HG03039 (cell line): ENCODE data around the gene TRIM60.
"Not testable (repeated sequence)": the region's sequence is repeated elsewhere in the genome, so short reads cannot be mapped to it uniquely, and the experiment has no call there.

Source experiments
- ATAC-seq: cut with Tn5 transposase; IDR thresholded peaks from one replicate; pipeline ENCODE4 v1.9.1; 2021; ENCODE audit warnings: mild to moderate bottlenecking, moderate library complexity; ENCODE audit not compliant: unreplicated experiment

Gene TRIM60

GRCh38 chr4:165052627-165053026, 20.8 kb downstream of the TRIM60 start:
- ATAC-seq = no peak

- no peak for ATAC-seq
These were observed 21.8 kb downstream of the TRIM60 start, which contains the start of gene TRIM75 for GRCh38 chr4:165053645-165054044. Gene TRIM75, plus strand, starts transcription at chr4:165053866. Its CDS starts 5,282 bp downstream, at chr4:165059148.

- ATAC-seq = no peak
These were observed 23.8 kb downstream of the TRIM60 start for GRCh38 chr4:165055601-165056000.

- ATAC-seq = no peak
These were observed 26.9 kb downstream of the TRIM60 start for GRCh38 chr4:165058666-165059065.

- ATAC-seq = no peak
These were observed 27.6 kb downstream of the TRIM60 start for GRCh38 chr4:165059386-165059785.

GRCh38 chr4:165060938-165061337, 29.1 kb downstream of the TRIM60 start:
- no peak for ATAC-seq

GRCh38 chr4:165070560-165070959, 38.8 kb downstream of the TRIM60 start:
- ATAC-seq = no peak

GRCh38 chr4:165073346-165073745, 41.5 kb downstream of the TRIM60 start:
- ATAC-seq = not testable (repeated sequence)

GRCh38 chr4:165077034-165077578, 45.3 kb downstream of the TRIM60 start:
- no peak for ATAC-seq

- ATAC-seq = no peak
These were observed 47.7 kb downstream of the TRIM60 start for GRCh38 chr4:165079476-165079875.

GRCh38 chr4:165084787-165085186, 53.0 kb downstream of the TRIM60 start:
- not testable (repeated sequence) for ATAC-seq

- ATAC-seq = no peak
These were observed 54.1 kb downstream of the TRIM60 start for GRCh38 chr4:165085946-165086345.

- ATAC-seq = no peak
These were observed 56.6 kb downstream of the TRIM60 start for GRCh38 chr4:165088366-165088765.
